Measurements from ENCODE around the gene AEBP2.
"Not testable (repeated sequence)": the region's sequence is repeated elsewhere in the genome, so short reads cannot be mapped to it uniquely, and the experiment has no call there.

Gene AEBP2

DNA sequence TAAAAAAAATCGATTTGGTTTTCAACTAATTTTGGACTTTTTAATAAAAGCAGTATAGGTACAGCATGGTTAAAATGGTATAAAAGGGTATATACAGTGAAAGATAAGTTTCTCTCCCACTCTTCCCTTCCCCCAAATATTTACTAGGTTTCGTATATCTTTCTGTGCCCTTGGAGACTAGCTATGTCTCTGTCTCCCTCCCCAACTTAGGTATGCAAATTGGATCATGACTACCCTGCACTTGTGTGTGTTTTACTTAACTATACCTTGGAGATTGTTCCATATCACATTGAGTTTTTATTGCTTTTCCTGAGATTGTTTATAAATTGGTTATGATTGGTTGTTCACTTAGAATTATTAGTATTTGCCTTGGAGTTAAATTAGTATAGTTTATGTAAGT is 19.4 kb downstream of the AEBP2 start:
- no peak for DNase-seq

DNA sequence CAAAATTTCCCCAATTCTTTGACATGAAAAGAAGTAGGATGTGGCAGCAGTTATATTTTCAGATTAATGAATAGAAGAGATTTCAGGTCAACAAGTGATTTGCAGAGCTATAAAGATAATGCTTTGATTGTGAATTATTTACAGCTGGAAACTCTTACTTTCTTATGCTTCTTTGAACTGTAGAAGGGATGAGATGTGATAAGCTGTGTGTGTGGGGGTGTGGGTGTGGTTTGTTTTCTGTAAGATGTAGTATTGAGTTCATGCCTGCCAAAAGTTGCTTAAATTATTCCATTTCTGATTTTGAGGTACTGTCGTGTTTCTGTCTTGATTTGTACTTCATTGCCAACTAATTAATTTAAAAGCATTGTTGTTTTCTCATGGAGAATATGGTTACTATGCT is 22.7 kb downstream of the AEBP2 start:
- DNase-seq = peak; percentile 31 to 39

DNA sequence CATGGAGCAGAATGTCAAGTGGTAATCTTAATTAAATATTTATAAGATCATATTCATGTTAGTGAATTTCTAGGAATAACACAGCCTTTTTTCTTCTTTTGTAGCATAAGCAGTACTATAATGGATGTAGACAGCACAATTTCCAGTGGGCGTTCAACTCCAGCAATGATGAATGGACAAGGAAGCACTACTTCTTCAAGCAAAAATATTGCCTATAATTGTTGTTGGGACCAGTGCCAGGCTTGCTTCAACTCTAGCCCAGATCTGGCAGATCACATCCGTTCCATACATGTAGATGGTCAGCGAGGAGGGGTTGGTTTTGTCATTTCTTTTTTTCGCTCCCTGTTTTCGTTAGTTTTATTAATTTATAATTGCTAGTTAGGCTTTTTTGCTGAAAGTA is 23.1 kb downstream of the AEBP2 start:
- DNase-seq = no peak

DNA sequence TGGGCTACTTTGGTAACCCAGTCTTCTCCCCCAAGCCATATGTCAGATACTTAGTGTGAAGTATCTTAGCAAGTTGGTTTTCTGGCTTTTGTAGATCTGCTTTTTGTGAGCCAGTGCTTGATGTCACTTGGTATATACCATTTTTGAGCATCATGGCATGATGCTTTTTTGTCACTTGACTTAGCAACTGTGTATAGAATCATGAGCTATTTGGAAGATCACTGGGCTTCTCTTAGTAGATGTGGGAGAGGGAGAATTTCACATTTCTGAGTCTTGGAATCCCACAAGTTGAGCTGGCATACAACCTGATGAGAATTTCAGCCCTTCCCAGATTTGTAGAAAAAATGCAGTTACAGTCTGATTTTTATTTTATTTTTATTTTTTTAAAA is 24.9 kb downstream of the AEBP2 start:
- DNase-seq = no peak

DNA sequence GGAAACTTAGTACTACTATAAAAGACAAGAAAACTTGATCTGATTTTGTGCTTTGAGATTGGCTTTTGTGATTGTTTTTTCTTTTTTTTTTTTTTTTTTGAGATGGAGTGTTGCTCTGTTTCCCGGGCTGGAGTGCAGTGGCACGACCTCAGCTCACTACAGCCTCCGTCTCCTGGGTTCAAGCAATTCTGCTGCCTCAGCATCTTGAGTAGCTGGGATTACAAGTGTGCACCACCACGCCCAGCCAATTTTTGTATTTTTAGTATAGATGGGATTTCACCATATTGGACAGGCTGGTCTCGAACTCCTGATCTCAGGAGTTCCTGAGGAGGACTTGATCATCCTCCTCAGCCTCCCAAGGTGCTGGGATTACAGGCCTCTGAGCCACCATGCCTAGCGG is 26.4 kb downstream of the AEBP2 start:
- no peak for DNase-seq

DNA sequence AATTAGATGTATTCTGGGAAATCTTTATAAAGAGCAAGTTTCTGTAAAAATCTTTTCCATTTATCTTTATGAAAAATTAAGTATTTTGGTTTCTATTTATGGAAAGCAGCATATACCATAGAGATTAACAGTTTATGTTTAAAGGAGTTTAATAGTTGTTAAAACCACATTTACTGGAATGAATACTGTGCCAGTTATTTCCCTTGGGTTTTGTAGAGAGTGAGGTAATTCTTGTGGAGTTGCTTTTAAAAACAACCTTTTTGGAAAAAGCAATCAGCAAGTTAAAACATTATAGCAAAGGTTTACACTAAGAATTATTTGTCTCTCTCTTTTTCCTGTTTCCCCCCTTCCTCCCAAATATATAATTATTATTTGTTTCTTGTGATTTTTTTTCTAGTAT is 34.9 kb downstream of the AEBP2 start:
- DNase-seq = no peak

DNA sequence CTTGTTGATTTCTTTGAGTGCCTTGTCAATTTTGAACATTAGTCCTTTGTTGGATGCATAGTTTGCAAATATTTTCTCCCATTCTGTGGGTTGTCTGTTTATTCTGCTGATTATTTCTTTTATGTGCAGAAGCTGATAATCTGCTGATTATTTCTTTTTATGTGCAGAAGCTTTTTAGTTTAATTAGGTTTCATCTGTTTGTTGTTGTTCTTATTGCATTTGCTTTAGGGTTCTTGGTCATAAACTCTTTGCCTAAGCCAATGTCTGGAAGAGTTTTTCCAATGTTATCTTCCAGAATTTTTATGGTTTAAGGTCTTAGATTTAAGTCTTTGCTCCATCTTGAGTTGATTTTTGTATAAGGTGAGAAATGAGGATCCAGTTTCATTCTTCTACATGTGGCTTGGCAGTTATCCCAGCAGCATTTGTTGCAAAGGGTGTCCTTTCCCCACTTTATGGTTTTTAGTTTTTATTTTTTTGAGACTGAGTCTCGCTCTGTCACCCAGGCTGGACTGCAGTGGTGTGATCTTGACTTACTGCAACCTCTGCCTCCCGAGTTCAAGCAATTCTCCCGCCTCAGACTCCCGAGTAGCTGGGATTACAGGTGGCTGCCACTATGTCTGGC is 36.7 kb downstream of the AEBP2 start:
- DNase-seq = not testable (repeated sequence)

DNA sequence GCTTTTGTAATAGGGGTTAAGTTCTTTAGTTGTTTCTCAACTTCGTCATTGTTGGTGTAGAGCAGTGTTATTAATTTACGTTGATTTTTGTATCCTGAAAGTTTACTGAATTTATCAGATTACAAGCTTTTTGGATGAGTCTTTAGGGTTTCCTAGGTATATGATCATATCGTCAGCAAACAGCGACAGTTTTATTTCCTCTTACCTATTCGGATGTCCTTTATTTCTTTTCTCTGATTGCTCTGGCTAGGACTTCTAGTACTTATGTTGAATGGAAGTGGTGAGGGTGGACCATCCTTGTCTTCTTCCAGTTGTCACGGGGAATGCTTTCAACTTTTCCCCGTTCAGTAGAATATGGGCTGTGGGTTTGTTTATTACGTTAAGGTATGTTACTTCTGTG is 37.8 kb downstream of the AEBP2 start:
- no peak for DNase-seq

DNA sequence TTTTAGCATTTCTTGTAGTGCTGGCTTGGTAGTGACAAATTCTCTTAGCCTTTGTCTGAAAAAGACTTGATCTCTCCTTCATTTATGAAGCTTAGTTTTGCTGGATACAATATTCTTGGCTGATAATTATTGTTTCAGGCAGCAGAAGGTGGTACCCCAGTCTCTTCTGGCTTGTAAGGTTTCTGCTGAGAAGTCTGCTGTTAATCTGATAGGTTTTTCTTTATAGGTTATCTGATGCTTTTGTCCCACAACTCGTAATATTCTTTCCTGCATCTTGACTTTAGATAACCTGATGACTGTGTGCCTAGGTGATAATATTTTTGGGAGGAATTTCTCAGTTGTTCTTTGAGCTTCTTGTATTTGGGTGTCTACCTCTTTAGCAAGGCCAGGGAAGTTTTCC is 41.2 kb downstream of the AEBP2 start:
- DNase-seq = no peak

DNA sequence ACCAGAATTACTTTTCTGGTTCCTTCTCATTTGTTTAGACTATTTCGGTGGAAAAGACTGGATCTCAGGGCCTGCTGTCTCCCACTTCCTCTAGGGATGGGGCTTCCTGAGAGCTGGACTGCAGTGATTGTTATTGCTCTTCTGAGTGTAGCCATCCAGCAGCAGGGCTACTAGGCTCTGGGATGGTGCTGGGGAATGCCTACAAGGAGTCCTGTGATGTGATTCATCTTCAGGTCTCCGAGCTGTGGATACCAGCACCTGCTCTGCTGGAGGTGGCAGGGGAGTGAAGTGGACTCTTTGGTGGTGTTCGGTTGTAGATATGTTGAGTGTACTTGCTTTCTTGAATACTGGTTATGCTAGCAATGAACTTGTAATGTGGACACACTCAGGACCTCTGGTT is 42.7 kb downstream of the AEBP2 start:
- DNase-seq = no peak

DNA sequence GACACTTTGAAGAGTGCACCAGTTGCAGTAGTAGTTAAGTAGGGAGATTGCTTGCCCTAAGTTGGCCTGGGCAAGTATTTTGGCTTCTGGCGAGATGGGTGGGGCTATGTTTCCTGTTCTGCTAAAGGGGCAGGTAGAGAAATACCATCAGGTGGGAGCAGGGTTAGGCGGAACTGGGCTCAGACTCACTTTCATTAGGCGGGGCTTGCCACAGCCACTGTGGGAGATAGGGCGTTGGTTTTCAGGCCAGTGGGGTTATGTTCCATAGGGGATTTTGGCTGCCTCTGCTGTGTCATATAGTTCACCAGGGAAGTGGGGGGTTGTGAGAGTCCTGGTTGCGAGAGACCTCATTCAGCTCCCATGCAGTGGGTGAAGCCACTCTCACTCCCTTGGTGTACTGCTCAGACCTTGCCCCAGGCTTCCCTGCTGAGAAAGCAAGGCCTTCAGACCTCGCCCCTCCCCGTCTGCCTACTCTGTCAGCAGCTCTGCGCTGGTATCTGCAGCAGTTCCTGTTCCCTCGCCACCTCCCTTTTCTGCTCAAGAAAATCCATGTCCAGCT is 43.3 kb downstream of the AEBP2 start:
- peak; percentile 35 to 40 for DNase-seq

DNA sequence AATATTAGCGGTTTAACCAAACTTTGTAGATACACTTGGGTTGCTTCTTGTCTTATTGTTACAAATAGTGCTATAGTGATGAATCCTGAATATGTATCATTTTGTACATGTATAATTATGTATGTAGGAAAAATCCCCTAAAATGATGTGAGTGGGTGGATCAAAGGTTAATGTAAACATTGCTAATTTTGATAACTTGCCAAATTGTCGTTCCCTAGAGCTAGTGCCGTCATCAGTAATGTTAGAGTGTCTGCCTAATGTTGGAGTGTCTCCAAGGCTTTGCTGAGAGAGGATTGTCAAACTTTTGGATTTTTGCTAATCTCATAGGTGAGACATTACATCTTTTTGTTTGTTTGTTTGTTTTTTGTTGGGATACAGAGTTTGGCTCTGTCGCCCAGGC is 44.4 kb downstream of the AEBP2 start:
- no peak for DNase-seq

DNA sequence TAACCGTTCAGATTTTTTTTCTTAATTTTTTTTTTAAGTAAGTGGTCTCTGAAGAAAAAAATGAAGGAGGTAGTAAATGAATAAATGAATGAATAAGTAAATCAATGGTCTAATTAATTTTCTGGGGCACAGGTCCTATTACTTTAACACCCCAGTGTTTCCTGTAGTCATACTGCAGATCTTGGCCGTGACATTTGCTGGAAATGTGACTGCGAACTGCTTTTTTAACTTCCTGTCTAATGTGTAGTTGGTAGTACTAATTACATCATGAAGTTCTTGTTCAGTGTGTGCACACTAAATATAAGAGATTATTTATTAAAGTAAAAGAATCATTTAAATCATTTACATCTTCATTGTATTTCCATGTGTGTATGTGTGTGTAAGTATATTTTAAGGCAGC is 45.4 kb downstream of the AEBP2 start:
- no peak for DNase-seq

DNA sequence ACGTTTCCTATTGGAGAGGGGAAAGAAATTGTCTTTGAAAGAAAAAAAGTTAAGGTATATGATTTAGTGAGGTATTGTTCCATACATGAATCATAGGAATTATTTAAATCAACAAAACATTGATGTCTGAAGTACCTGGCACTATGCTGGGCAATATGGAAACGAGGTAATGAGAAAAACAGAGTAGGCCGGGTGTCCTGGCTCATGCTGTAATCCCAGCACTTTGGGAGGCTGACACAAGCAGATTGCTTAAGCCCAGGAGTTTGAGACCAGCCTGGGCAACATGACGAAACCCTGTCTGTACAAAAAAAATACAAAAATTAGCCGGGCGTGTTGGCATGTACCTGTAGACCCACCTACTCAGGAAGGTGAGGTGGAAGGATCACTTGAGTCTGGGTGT is 45.9 kb downstream of the AEBP2 start:
- DNase-seq = no peak

DNA sequence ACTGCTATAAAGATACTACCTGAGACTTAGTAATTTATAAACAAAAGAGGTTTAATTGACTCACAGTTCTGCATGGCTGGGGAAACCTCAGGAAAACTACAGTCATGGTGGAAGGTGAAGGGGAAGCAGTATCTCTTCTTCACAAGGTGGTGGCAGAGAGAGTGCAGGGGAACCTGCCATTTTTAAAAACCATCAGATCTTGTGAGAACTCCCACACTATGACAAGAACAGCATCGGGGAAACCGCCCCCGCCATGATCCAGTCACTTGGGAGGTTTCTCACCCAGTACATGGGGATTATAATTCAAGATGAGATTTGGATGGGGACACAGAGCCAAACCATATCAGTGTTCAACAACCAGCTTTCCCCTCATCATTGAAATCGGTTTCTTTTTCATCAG is 49.9 kb downstream of the AEBP2 start:
- peak in 1 of 2 donors; percentile 9 for DNase-seq

DNA sequence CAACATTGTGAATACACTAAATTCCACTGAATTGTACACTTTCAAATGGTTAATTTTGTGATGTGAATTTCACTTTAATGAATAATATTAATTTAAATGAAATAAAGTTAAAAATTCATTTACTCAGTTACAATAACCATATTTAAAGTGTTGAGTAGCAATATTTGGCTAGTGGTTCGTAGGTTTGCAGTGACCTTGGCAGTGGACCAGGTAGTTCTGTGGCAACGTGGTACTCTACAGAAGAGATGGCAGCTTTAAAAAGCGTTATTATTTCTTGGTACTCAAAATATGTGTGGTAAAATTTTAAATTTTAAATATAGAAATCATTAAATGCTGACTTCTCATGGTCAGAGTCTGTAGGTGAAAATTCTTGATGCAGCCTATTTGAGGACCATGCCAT is 51.6 kb downstream of the AEBP2 start:
- DNase-seq = no peak

DNA sequence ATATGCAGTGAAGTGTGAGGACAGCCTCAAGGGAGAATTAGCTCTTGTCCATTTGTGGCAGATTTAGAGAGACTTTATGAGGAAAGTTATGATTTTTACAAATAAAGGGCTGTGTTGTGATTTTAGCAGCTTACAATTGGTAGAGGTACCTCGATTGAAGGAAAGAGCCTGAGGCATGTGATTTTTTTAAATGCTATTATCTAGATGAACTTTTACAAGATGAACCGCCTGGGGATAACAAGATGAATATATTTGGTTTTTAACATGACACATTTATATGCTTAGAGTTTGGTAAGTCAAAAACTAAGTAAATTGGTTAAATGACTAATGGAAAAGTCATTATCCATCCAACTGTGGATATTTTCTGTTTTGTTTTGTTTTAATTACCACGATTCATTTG is 52.6 kb downstream of the AEBP2 start:
- DNase-seq = no peak

DNA sequence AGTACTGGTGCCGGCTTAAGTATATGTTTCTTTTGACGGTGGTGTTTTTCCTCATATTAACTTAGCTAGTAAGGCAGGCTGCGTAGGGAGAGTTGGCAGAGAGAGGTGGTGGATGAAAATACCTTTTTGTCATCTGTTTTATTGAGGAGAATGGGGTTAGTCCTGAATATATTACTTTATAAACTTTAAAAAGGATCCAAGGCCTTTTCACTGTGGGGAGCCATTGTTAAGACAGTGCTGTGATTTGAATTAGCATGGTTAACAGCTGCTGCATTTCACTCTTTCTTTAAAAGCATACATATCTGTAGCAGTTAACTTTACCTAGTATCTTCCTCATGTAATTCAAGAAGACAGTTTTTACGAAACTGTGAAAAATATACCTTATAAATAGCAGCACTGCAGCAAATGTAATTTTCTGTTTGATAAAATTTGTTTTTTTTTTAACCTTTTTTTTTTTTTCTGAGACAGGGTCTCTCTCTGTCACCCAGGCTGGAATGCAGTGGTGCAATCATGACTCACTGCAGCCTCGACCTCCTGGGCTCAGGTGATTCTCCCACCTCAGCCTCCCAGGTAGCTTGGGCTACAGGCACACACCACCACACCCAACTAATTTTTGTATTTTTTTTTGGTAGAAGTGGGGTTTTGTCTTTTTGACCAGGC is 57.1 kb downstream of the AEBP2 start:
- DNase-seq = no peak

DNA sequence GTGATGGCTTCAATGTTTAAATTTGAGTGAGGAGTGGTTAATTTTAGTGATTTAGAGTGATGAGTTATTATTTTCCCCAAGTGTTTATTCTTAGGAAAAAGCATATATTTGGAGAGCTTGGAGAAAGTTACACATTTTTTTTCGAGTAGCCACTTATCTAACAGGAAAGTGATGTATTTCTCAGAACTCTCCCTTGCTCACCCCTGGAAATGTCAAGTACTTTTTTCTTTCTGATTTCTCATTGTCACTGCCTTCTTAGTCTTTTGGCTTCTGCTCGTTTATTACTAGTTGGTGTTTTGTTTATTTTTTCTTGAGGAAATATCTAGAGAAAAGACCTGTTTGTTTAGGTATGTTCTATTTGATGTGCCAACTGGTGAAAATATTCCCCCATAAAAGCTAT is 58.8 kb downstream of the AEBP2 start:
- no peak for DNase-seq

DNA sequence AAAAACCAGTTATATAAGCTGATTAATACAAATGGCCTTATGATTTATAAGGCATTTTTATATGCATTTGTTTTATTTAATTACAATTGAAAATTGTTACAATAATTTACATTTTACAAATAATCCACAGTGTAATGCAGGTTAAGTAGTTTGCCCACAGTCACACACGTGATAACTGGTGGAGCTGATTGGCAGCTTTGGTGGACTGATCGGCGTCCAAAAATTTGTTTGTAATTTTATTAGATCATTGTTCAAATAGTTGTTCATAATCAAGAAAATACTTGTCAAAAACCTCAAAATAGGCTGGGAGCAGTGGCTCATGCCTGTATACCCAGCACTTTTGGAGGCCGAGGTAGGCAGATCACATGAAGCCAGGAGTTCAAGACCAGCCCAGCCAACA is 59.7 kb downstream of the AEBP2 start:
- DNase-seq = no peak

DNA sequence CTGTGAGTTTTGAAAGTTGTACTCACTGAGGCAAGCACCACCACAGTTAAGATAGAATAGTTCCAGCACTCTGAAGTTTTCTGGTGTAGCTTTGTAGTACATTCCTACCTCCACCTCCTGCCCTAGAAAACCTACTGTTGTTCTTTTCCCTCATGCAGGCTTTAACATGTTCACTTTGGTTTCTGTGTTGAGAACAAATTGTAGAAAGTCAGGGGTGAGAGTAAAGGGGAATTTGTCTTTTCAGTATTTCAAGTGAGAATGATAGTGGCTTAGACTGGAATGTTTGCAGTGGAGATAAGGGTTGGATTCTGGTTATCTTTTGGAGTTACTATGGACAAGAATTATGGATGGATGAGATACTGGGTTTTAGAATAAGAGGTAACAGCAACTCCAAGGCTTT is 67.2 kb downstream of the AEBP2 start:
- no peak for DNase-seq

DNA sequence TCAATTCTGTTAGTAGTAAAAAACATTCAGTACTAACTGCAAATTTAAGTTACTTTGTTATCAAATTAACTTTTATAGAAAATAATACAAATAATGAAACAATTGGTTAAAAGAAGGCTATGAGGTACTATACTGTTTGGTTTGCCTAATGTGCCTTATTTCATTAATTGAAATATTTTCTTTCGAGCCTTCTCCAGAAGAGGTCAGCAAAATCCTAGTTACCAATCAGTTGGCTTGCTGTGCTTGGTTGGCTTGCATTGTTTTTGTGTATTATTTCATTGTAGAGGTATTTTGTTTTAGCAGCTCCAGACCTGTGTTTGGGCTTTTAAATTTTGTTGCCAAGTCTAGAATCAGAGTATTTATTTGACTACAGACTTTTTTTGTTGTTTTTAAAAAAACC is 68.5 kb downstream of the AEBP2 start:
- no peak for DNase-seq

DNA sequence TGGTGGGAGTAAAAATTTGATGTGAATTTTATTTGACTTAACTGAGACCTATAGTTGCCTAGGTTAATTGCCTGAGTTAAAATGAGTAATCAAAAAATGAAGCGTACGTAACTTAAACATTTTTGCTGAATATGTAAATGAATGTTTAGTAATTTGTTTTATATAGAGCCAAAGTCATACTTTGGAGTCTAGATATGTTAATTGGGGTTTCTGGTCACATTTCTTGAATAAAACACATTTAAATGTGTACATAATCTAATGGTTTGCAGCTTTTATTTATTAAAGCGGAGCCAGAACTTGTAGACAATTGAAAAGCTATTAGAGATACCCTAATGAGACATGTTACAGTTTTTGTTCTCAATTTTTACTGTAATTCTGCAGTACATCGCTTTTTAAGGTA is 71.2 kb downstream of the AEBP2 start:
- DNase-seq = no peak

DNA sequence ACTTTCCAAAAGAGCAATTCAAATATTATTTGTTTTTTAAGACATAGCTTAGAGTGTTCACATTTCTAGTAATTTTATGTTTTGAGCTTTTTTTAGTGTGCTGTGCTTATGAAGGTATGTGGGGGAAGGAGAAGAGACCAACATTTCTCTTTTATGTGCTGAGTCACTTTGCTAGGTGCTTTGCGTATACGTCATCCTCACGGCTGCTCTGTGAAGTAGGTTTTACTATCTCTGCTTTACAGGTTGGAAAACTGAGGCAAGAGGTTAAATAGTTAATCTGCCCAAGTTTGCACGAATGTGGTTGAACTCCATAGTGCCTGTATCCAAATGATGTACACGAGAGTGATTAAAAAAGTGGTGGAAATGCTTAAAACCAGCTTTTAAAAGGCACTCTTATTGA is 75.9 kb downstream of the AEBP2 start:
- no peak for DNase-seq

DNA sequence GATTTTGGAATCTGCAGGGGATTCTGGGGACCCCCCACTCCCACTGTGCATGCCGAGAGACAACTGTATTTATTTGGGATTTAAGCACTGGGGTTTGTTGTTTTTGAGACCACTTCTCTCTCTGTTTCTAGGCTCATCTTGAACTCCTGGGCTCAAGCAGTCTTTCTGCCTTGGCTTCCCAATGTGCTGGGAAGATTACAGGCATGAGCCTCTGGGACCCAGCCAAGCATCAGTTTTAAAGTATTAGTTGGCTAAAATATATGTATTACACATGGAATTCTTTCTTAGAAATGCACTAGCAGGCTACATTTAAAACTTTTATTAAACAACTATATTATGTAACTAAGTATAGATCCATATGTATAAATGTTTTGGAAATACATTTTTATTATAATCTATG is 78.3 kb downstream of the AEBP2 start:
- DNase-seq = no peak
